HG03520 (cell line): Measurements from ENCODE around the gene GARS1.
"Not testable (repeated sequence)": the region's sequence is repeated elsewhere in the genome, so short reads cannot be mapped to it uniquely, and the experiment has no call there.

Experiments
- ATAC-seq: cut with Tn5 transposase; IDR thresholded peaks from one replicate; pipeline ENCODE4 v1.9.1; 2021; ENCODE audit warnings: mild to moderate bottlenecking, moderate library complexity; ENCODE audit not compliant: unreplicated experiment

The GARS1 gene

GRCh38 chr7:30572212-30572841, 22.4 kb upstream of the GARS1 start:
- ATAC-seq: no peak

GRCh38 chr7:30575910-30576309, 18.8 kb upstream of the GARS1 start:
- ATAC-seq: no peak

- ATAC-seq: no peak
Observed at GRCh38 chr7:30583181-30583580, 11.5 kb upstream of the GARS1 start.

GRCh38 chr7:30584415-30584814, 10.3 kb upstream of the GARS1 start:
- ATAC-seq: no peak

- no peak for ATAC-seq
Observed at GRCh38 chr7:30584965-30585364, 9.7 kb upstream of the GARS1 start.

- ATAC-seq: no peak
Observed at GRCh38 chr7:30585675-30586074, 9.0 kb upstream of the GARS1 start.

- not testable (repeated sequence) for ATAC-seq
Observed at GRCh38 chr7:30587547-30587946, 7.1 kb upstream of the GARS1 start.

GRCh38 chr7:30589111-30589510, 5.6 kb upstream of the GARS1 start:
- no peak for ATAC-seq

GRCh38 chr7:30594048-30594539, 584 bp upstream of the GARS1 start:
- peak; percentile 13 for ATAC-seq

- no peak for ATAC-seq
Observed at GRCh38 chr7:30595436-30596013, 847 bp downstream of the GARS1 start.

- no peak for ATAC-seq
Observed at GRCh38 chr7:30596014-30596641, 1.4 kb downstream of the GARS1 start.

GRCh38 chr7:30596721-30597120, 2.0 kb downstream of the GARS1 start:
- ATAC-seq: no peak

- no peak for ATAC-seq
Observed at GRCh38 chr7:30598121-30598876, 3.6 kb downstream of the GARS1 start.

GRCh38 chr7:30604901-30605300, 10.2 kb downstream of the GARS1 start:
- no peak for ATAC-seq

- no peak for ATAC-seq
Observed at GRCh38 chr7:30605832-30606231, 11.2 kb downstream of the GARS1 start.

- ATAC-seq: no peak
Observed at GRCh38 chr7:30612658-30613265, 18.1 kb downstream of the GARS1 start.

GRCh38 chr7:30613366-30614325, 19.0 kb downstream of the GARS1 start:
- no peak for ATAC-seq

GRCh38 chr7:30616318-30616717, 21.6 kb downstream of the GARS1 start:
- no peak for ATAC-seq

- ATAC-seq: no peak
Observed at GRCh38 chr7:30617359-30617758, 22.7 kb downstream of the GARS1 start.

- no peak for ATAC-seq
Observed at GRCh38 chr7:30618080-30618676, 23.5 kb downstream of the GARS1 start.
